Astrocyte of the hippocampus (primary cell): Measurements from ENCODE around the gene PCARE.

Experiments
- DNase-seq: peaks from one replicate; pipeline ENCODE4 v3.0.0; 2011; ENCODE audit warnings: low read depth, low spot score

The PCARE gene

GRCh38 chr2:29063646-29064345 is 10.5 kb downstream of the PCARE start:
- DNase-seq: peak; percentile 88

- DNase-seq: no peak
Measured at GRCh38 chr2:29063056-29063455, 11.3 kb downstream of the PCARE start.

- DNase-seq: no peak
Measured at GRCh38 chr2:29062371-29062770, 12.0 kb downstream of the PCARE start.

GRCh38 chr2:29061616-29062015 is 12.7 kb downstream of the PCARE start:
- no peak for DNase-seq

GRCh38 chr2:29061176-29061575 is 13.1 kb downstream of the PCARE start:
- DNase-seq: no peak

- no peak for DNase-seq
Measured at GRCh38 chr2:29060441-29060840, 13.9 kb downstream of the PCARE start.

- DNase-seq: no peak
Measured at GRCh38 chr2:29059624-29060023, 14.7 kb downstream of the PCARE start.

- DNase-seq: no peak
Measured at GRCh38 chr2:29057006-29057405, 17.3 kb downstream of the PCARE start.

GRCh38 chr2:29056452-29056851 is 17.9 kb downstream of the PCARE start:
- no peak for DNase-seq

- no peak for DNase-seq
Measured at GRCh38 chr2:29055601-29056000, 18.7 kb downstream of the PCARE start.

GRCh38 chr2:29054430-29054829 is 19.9 kb downstream of the PCARE start:
- DNase-seq: no peak

- DNase-seq: peak; percentile 21
Measured at GRCh38 chr2:29053670-29054400, 20.5 kb downstream of the PCARE start.

- no peak for DNase-seq
Measured at GRCh38 chr2:29053223-29053622, 21.1 kb downstream of the PCARE start.

- DNase-seq: no peak
Measured at GRCh38 chr2:29052807-29053206, 21.5 kb downstream of the PCARE start.

GRCh38 chr2:29051730-29052129 is 22.6 kb downstream of the PCARE start:
- DNase-seq: no peak

- no peak for DNase-seq
Measured at GRCh38 chr2:29050591-29050990, 23.7 kb downstream of the PCARE start.

GRCh38 chr2:29047083-29047845 is 27.1 kb downstream of the PCARE start:
- DNase-seq: no peak

GRCh38 chr2:29046321-29046720 is 28.0 kb downstream of the PCARE start:
- no peak for DNase-seq

GRCh38 chr2:29044459-29044858 is 29.9 kb downstream of the PCARE start:
- DNase-seq: no peak

GRCh38 chr2:29042561-29043075 is 31.7 kb downstream of the PCARE start:
- DNase-seq: no peak

- no peak for DNase-seq
Measured at GRCh38 chr2:29041161-29041660, 33.1 kb downstream of the PCARE start.

- DNase-seq: no peak
Measured at GRCh38 chr2:29040552-29040951, 33.8 kb downstream of the PCARE start.
